ENCODE data around the gene LMBRD1.
"Not testable (repeated sequence)": the region's sequence is repeated elsewhere in the genome, so short reads cannot be mapped to it uniquely, and the experiment has no call there.

Gene LMBRD1

DNA sequence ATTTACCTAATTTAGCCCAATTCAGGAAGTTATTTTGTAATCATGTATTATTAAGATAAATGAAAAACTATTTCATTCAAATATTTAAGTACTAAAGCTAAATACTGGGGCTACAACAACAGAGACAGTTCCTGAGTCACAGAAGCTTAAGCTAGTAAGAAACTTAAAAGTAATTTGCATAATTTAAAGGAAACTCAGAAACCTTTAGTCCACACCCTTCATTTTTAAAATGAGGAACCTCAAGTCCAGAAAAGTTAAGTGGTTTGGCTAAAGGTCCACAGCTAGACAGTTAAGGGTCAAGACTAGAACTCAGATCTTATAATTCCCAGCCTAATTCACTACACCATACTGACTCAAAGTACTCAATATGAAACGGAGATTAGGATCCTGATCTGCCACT lies 7.2 kb downstream of the LMBRD1 start:
- DNase-seq (ENCODE audit: low read depth), result peak; percentile 15
- TF ChIP-seq, protein P1, sequence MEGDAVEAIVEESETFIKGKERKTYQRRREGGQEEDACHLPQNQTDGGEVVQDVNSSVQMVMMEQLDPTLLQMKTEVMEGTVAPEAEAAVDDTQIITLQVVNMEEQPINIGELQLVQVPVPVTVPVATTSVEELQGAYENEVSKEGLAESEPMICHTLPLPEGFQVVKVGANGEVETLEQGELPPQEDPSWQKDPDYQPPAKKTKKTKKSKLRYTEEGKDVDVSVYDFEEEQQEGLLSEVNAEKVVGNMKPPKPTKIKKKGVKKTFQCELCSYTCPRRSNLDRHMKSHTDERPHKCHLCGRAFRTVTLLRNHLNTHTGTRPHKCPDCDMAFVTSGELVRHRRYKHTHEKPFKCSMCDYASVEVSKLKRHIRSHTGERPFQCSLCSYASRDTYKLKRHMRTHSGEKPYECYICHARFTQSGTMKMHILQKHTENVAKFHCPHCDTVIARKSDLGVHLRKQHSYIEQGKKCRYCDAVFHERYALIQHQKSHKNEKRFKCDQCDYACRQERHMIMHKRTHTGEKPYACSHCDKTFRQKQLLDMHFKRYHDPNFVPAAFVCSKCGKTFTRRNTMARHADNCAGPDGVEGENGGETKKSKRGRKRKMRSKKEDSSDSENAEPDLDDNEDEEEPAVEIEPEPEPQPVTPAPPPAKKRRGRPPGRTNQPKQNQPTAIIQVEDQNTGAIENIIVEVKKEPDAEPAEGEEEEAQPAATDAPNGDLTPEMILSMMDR (IDR thresholded peaks at IDR 0.05; ENCODE audit: insufficient read depth, low read depth, low read length, missing control alignments), result no peak
- no peak overlapping the region for H3K4me3 ChIP-seq (ENCODE audit: low read depth, low read length)

GRCh38 chr6:69787436-69787835 lies 9.4 kb downstream of the LMBRD1 start:
- H3K4me3 ChIP-seq (ENCODE audit: low read depth, low read length), result not testable (repeated sequence)

DNA sequence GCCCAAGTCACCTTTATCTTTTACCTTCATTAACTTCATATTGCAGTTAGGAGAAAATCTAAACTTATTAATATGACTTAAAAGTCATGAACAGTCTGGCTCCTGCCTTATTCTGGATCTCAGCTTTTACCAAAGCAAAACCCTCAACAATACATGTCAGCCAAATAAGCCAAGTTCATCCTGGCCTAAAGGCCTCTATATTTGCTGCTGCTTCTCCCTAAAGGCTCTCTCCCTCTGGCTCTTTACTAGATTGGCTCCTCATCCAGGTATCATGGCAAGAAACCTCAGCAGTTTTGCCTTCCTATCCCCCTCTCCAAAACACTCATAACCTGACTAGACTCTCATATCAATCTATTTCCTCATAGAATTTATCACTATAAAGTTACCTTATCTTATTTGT lies 11.1 kb downstream of the LMBRD1 start:
- TF ChIP-seq, protein P1 (IDR thresholded peaks at IDR 0.05; ENCODE audit: insufficient read depth, low read depth, low read length, missing control alignments), result no peak
- no peak for DNase-seq (ENCODE audit: low read depth)
- no peak overlapping the region for H3K4me3 ChIP-seq (ENCODE audit: low read depth, low read length)

More at GRCh38 chr6:69787436-69787835, 9.4 kb downstream of the LMBRD1 start:
- DNase-seq (ENCODE audit: low read depth), result not testable (repeated sequence)

DNA sequence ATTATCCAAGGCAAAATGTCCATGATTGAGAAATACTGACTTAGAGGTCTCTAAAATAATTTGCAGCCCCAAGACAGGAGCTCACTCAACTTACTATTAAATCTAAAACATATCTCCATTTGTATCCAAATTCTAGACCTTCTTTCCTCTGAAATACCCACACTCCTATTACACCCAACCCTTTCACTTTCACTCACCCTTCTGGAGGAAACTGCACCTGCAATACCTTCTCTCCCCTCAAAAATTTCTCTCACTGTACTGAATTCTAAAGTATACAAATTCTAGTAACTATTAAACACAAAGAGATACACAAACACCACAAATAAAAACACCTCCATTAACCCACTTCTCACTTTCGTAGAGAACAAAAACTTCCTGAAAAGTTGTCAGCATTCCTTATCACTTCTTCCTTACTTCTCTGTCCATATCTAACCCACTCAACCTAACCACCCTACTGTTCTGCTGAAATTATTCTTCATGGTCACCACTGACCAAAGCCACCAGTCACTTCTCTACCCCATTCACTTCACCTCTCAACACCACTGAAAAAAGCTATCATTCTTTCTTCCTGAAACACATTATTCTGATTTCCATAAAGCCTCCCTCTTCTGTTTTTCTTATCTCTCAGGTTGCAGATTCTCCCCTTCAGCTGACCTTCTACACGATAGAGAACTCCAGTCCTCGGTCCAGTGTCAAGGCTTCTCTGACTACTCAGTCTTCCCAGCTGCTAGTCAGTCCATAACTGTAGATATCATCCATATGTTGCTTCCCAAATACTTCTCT lies 12.0 kb downstream of the LMBRD1 start:
- DNase-seq (ENCODE audit: low read depth), result peak; percentile 36
- H3K4me3 ChIP-seq (ENCODE audit: low read depth, low read length), result no peak overlapping the region
- TF ChIP-seq, protein P1 (IDR thresholded peaks at IDR 0.05; ENCODE audit: insufficient read depth, low read depth, low read length, missing control alignments), result no peak

DNA sequence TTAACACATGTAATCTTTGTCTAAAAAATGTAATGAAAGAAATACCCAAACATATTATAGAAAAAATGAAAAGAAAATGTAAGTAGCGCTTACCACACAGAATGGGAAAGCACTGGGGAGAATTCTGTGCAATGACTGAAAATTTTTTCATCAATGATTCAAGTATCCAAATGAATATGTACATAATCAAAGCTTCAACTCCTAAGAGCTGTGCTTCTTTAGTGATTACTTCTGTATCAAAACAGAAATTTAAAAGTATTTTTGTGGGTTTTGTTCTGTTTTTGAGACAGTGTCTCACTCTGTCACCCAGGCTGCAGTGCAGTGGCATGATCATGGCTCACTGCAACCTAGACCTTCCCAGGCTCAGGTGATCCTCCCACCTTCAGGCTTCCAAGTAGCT lies 13.7 kb downstream of the LMBRD1 start:
- DNase-seq (ENCODE audit: low read depth), result no peak
- TF ChIP-seq, protein P1 (IDR thresholded peaks at IDR 0.05; ENCODE audit: insufficient read depth, low read depth, low read length, missing control alignments), result no peak
- no peak overlapping the region for H3K4me3 ChIP-seq (ENCODE audit: low read depth, low read length)

DNA sequence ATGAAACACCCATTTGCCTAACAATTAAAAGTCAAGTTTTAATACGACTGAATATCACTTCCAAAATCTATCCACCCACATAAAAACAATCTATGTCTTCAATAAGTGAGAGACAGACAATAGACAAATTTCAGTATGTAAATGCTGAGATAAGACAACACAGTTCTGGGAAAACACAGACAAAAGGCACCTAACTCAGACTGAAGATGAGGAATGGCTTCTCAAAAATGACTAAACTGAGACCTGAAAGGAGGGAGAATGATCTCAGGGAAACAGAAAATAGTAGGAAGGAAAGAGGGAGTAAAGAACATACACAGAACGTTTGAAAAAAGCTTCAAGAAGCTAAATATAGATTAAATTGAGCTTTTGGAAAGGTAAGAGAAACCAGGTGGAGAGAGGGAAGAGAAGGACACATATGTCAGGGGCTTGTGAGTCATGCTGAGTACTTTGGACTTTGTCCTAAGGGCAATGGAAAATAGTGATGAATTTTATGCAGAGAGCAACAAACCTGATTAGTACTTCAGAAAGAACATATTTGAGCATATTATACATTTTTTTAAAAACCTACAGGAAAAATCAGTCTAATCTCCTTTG lies 16.1 kb downstream of the LMBRD1 start:
- TF ChIP-seq, protein P1 (IDR thresholded peaks at IDR 0.05; ENCODE audit: insufficient read depth, low read depth, low read length, missing control alignments), result no peak
- DNase-seq (ENCODE audit: low read depth), result no peak

GRCh38 chr6:69775941-69776340 lies 20.9 kb downstream of the LMBRD1 start:
- TF ChIP-seq, protein P1 (IDR thresholded peaks at IDR 0.05; ENCODE audit: insufficient read depth, low read depth, low read length, missing control alignments), result no peak
- no peak for DNase-seq (ENCODE audit: low read depth)
- no peak overlapping the region for H3K4me3 ChIP-seq (ENCODE audit: low read depth, low read length)

More for the DNA sequence above, 16.1 kb downstream of the LMBRD1 start:
- no peak overlapping the region for H3K4me3 ChIP-seq (ENCODE audit: low read depth, low read length)
